GM23338 (cell line): ENCODE measurements around the gene LIN54. TPM values are rescaled to one million over a fixed set of nuclear protein-coding genes. Genes with fewer than 3 reads are reported as not detected.

Source experiments
- ATAC-seq: fragments of 200-7000 bp; cut with Tn5 transposase; 3 replicates; pipeline ENCODE4 v1.9.1; 2020
- DNase-seq: peaks from one replicate; pipeline ENCODE4 v3.0.0-alpha.2; 2015; ENCODE audit warnings: low spot score
- H2AFZ ChIP-seq: fragments of 200-600 bp; sonication (generic); 2 replicates; pipeline ENCODE4 v1.8.0; 2016; ENCODE audit warnings: antibody characterized with exemption, mild to moderate bottlenecking, moderate library complexity
- H3F3A ChIP-seq: fragments of 200-600 bp; sonication (generic); replicated peaks from 2 replicates; pipeline ENCODE4 v1.8.0; 2017; ENCODE audit warnings: antibody characterized with exemption, mixed run types, low read depth
- H3K27ac ChIP-seq: fragments of 200-600 bp; sonication (generic); 2 replicates; pipeline ENCODE4 v1.6.1; 2016; ENCODE audit warnings: low read depth
- H3K27me3 ChIP-seq: fragments of 200-600 bp; sonication (generic); 2 replicates; pipeline ENCODE4 v1.8.0; 2016; ENCODE audit warnings: mild to moderate bottlenecking, mixed run types, moderate library complexity; ENCODE audit not compliant: insufficient read depth
- H3K36me3 ChIP-seq: fragments of 200-600 bp; sonication (generic); 2 replicates; pipeline ENCODE4 v1.8.0; 2016; ENCODE audit warnings: mild to moderate bottlenecking; ENCODE audit not compliant: insufficient read depth
- H3K4me1 ChIP-seq: fragments of 200-600 bp; sonication (generic); 2 replicates; pipeline ENCODE4 v1.8.0; 2016; ENCODE audit warnings: mild to moderate bottlenecking, moderate library complexity; ENCODE audit not compliant: insufficient read depth
- H3K4me2 ChIP-seq: fragments of 200-600 bp; sonication (generic); 2 replicates; pipeline ENCODE4 v1.7.1; 2017; ENCODE audit warnings: mixed run types
- H3K4me3 ChIP-seq: fragments of 200-600 bp; sonication (generic); 2 replicates; pipeline ENCODE4 v1.6.1; 2016; ENCODE audit warnings: mixed run types
- H3K79me2 ChIP-seq: fragments of 200-600 bp; sonication (generic); replicated peaks from 2 replicates; pipeline ENCODE4 v1.8.0; 2017; ENCODE audit warnings: mild to moderate bottlenecking; ENCODE audit not compliant: insufficient read depth
- H3K9me2 ChIP-seq: fragments of 200-600 bp; sonication (generic); 2 replicates; pipeline ENCODE4 v1.8.0; 2017; ENCODE audit not compliant: insufficient read depth
- H4K20me1 ChIP-seq: fragments of 200-600 bp; sonication (generic); replicated peaks from 2 replicates; pipeline ENCODE4 v1.8.0; 2017; ENCODE audit warnings: mild to moderate bottlenecking; ENCODE audit not compliant: insufficient read depth
- H3K27ac Mint-ChIP-seq: 2 replicates; pipeline ENCODE4 v1.8.0; 2020; ENCODE audit warnings: inconsistent platforms, mild to moderate bottlenecking, moderate library complexity, mixed read lengths
- H3K27me3 Mint-ChIP-seq: 3 replicates; pipeline ENCODE4 v1.8.0; 2022; ENCODE audit warnings: low read depth, mild to moderate bottlenecking, moderate library complexity, mixed read lengths, inconsistent platforms; ENCODE audit not compliant: insufficient read depth, poor library complexity
- H3K36me3 Mint-ChIP-seq: 3 replicates; pipeline ENCODE4 v1.8.0; 2021; ENCODE audit warnings: low read depth, mild to moderate bottlenecking, inconsistent platforms, moderate library complexity, mixed read lengths
- H3K4me1 Mint-ChIP-seq: 3 replicates; pipeline ENCODE4 v1.8.0; 2020; ENCODE audit warnings: mild to moderate bottlenecking, inconsistent platforms, mixed read lengths
- H3K4me3 Mint-ChIP-seq: 3 replicates; pipeline ENCODE4 v1.8.0; 2021; ENCODE audit warnings: moderate library complexity, mild to moderate bottlenecking, inconsistent platforms, mixed read lengths
- H3K9me3 Mint-ChIP-seq: 3 replicates; pipeline ENCODE4 v1.8.0; 2020; ENCODE audit warnings: moderate library complexity, mild to moderate bottlenecking, inconsistent platforms, mixed read lengths
- ETS1 ChIP-seq: IDR thresholded peaks from 2 replicates; pipeline ENCODE4 v1.6.1; 2016; ENCODE audit warnings: antibody characterized with exemption
- EZH2phosphoT487 ChIP-seq: fragments of 200-600 bp; sonication (generic); IDR thresholded peaks from one replicate; pipeline ENCODE4 v1.8.1; 2018; ENCODE audit warnings: antibody characterized with exemption; ENCODE audit not compliant: unreplicated experiment
- STAT1 ChIP-seq: IDR thresholded peaks from one replicate; pipeline ENCODE4 v1.6.1; 2016; ENCODE audit warnings: antibody characterized with exemption; ENCODE audit not compliant: unreplicated experiment
- ZNF462 ChIP-seq: fragments of 250-450 bp; sonication (Bioruptor Pico); IDR thresholded peaks from 2 replicates; pipeline ENCODE4 v1.5.0; 2020; ENCODE audit warnings: mild to moderate bottlenecking, moderate library complexity
- polyA plus RNA-seq: library from polyadenylated mRNA; unstranded; fragments of >200 nt; fragmentation: Nextera tagmentation; extraction: Ambion mirVana; gene quantifications from 2 replicates; pipeline ENCODE4 v1.2.1, GENCODE V29; 2016
- total RNA-seq: library from RNA; depleted of rRNA; stranded (reverse); fragments of >200 nt; shearing (Covaris generic); gene quantifications from 2 replicates; pipeline ENCODE4 v1.2.3, GENCODE V29; 2014

Gene LIN54
- total and polyA plus RNA-seq, 2 experiments from 2014 or later, result 4.0 to 11.2 TPM

- TF ChIP-seq ZNF462 (CRISPR knock-in tag), result no peak
Measured at GRCh38 chr4:82913305-82913704, 97.3 kb downstream of the LIN54 start (continued).

- no peak overlapping the region for H2AFZ ChIP-seq
- H3K9me2 ChIP-seq, result no peaks in the 10 kb centered on the region
- DNase-seq (no peak), ATAC-seq (no peak)
- H3K79me2 ChIP-seq, result no peaks in the 10 kb centered on the region
- no peaks in the 10 kb centered on the region for H3K4me1 ChIP-seq
- H3K27me3 ChIP-seq, result no peaks in the 10 kb centered on the region
- H3K27ac ChIP-seq, result no peak overlapping the region
- no peaks in the 10 kb centered on the region; the same call in 1 of the 2 replicates for H4K20me1 ChIP-seq
- Mint-ChIP-seq H3K4me3 (no peak overlapping the region), H3K9me3 (no peaks in the 10 kb centered on the region), H3K4me1 (no peaks in the 10 kb centered on the region), H3K27ac (no peak overlapping the region), H3K27me3 (no peaks in the 10 kb centered on the region), H3K36me3 (peaks cover 35% of the 10 kb centered on the region)
- no peak overlapping the region for H3K4me3 ChIP-seq
- no peaks in the 10 kb centered on the region for H3F3A ChIP-seq
- H3K4me2 ChIP-seq, result no peak overlapping the region
- peaks cover 40% of the 10 kb centered on the region for H3K36me3 ChIP-seq
- TF ChIP-seq EZH2phosphoT487 (no peak), ETS1 (no peak), STAT1 (no peak)
Measured at GRCh38 chr4:82909326-82909725, 101.3 kb downstream of the LIN54 start.
